HG03469 (cell line): Measurements from ENCODE around the gene CEMP1.

Experiments
- ATAC-seq: cut with Tn5 transposase; IDR thresholded peaks from one replicate; pipeline ENCODE4 v1.9.1; 2021; ENCODE audit warnings: mild to moderate bottlenecking, moderate library complexity, moderate number of reproducible peaks; ENCODE audit not compliant: unreplicated experiment

Gene CEMP1

GRCh38 chr16:2487517-2487842, 43.7 kb downstream of the CEMP1 start:
- no peak for ATAC-seq

- ATAC-seq, result no peak
These were observed 44.3 kb downstream of the CEMP1 start for GRCh38 chr16:2486645-2487516.

- no peak for ATAC-seq
These were observed 45.2 kb downstream of the CEMP1 start for GRCh38 chr16:2485811-2486507.

- ATAC-seq, result no peak
These were observed 46.2 kb downstream of the CEMP1 start for GRCh38 chr16:2484898-2485508.

GRCh38 chr16:2483939-2484897, 47.0 kb downstream of the CEMP1 start:
- no peak for ATAC-seq

- no peak for ATAC-seq
These were observed 48.3 kb downstream of the CEMP1 start for GRCh38 chr16:2482708-2483534.

GRCh38 chr16:2482249-2482648, 49.0 kb downstream of the CEMP1 start:
- no peak for ATAC-seq

GRCh38 chr16:2481676-2482075, 49.5 kb downstream of the CEMP1 start:
- no peak for ATAC-seq

GRCh38 chr16:2480948-2481347, 50.3 kb downstream of the CEMP1 start:
- ATAC-seq, result no peak
